Activated CD8-positive, alpha-beta memory T cell treated with anti-CD3 and anti-CD28 coated beads, Interleukin-2, amount 50 U/mL, for 24 hours (primary cell): Measurements from ENCODE around the gene WRNIP1.

Experiments
- DNase-seq: peaks from one replicate; pipeline ENCODE4 v3.0.0-alpha.2; 2020; ENCODE audit errors: extremely low read depth

The WRNIP1 gene

GRCh38 chr6:2806644-2807043, 41.5 kb downstream of the WRNIP1 start:
- no peak for DNase-seq

DNA sequence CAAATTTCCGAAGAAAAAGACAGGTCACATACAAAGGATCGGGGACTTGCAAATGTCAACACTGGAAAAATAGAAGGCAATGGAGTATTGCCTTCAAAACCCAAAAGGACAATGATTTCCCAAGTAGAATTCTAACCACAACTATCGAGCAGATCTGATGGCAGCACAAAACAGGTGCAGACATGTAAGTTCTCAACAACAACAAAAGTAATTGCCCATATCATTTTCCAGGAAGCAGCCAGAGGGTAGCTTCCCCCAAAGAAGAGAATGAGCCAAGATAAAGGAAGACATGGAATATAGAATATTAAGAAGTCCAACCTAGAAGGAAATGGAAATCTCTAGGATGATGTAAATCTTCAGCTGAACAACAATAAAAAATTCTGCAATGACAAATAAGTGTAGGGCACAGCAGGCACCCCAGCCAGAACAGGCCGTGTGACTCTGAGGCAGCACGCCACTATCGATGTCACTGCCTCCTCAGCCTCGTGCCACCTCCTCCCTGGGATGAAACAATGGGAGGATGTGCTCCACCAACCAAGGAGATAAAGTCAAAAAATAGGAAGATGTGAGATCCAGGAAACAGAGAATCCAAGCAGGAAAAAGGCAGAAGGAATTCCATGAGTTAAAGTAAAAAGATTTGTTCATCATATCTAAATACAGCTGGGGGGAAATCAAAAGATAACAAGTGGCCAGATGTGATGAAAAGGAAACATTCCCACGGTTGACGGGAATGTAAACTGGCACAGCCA, 42.3 kb downstream of the WRNIP1 start:
- no peak for DNase-seq

GRCh38 chr6:2809015-2809414, 43.8 kb downstream of the WRNIP1 start:
- DNase-seq = no peak

DNA sequence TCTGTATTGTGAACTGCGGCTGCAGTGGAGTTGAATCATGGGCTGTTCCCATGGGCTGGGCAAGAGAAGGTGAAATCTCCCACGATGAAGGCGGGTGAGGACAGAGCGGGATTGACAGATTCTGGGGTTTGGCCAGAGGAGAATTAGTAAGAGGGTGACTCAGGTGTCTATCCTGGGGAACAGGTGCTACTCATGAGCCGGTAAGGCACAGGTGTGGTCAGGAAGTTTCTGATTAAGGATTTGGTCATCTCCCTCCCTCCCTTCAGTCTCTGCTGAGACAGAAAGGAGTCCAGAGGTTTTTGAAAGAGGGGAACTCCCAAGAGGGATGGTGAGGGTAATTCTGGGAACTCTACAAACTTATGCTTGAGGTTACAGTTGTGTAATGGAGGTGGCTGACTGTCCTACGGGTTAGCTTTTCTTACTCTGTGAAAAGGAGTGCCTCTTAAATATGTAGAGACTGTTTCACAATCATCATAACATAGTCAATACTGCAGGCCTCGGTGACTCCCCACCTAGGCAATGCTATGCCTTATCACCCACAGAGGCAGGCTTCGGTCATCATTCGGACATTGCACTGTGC, 45.0 kb downstream of the WRNIP1 start:
- DNase-seq = no peak

GRCh38 chr6:2812695-2813094, 47.5 kb downstream of the WRNIP1 start:
- no peak for DNase-seq

- DNase-seq = no peak
These were observed 51.0 kb downstream of the WRNIP1 start for GRCh38 chr6:2816158-2816557.

GRCh38 chr6:2817903-2818443, 52.8 kb downstream of the WRNIP1 start:
- no peak for DNase-seq

- DNase-seq = no peak
These were observed 53.4 kb downstream of the WRNIP1 start for GRCh38 chr6:2818593-2818992.

DNA sequence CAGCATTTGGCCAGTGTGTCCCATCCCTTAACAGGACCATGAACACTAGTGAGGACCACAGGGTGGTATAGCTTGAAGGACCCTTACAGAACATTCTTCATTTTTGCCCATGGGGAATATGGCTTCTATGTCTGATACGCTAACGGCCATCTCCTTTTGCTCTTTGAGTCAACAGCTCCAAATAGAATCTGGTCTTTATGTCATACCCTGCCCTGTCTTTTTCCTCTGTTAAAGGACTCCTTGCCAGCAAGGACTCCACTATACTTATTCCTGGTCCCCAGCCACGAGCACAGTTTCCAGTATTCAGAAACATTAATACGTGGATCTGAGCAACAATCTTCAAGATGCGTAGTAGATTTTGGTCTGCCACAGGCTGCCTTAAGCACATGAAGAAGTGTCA, 53.9 kb downstream of the WRNIP1 start:
- DNase-seq = no peak

- DNase-seq = no peak
These were observed 54.8 kb downstream of the WRNIP1 start for GRCh38 chr6:2819978-2820377.

GRCh38 chr6:2820415-2820814, 55.2 kb downstream of the WRNIP1 start:
- no peak for DNase-seq

GRCh38 chr6:2821554-2821953, 56.4 kb downstream of the WRNIP1 start:
- no peak for DNase-seq

DNA sequence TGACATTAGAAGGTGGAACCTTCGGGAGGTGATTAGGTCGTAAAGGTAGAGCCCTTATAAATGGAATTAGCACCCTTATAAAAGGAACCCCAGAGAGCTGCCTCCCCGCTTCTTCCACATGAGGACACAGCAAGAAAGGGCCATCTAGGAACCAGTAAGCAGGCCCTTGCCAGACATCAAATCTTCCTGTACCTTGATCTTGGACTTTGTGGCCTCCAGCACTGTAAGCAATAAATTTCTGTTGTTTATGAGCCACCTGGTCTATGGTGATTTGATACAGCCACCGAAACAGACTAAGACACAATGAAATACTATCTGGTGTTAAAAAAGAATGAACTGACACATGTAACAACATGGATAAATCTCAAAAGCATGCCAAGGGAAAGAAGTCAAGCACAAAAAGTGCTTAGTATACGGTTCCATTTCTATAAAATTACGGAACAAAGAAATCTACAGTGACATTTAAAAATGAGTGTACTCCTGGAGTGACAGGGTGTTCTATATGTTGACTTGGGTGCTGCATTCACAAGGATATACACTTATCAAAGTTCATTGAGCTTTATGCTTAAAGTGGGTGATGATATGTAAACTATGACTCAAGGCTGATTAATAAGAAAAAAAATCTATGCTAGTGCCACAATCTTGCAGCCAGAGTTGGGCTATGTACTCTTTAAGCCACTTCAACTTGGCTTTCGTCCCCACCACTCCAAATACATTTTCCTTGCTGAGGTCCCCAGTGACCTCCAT, 58.1 kb downstream of the WRNIP1 start:
- DNase-seq = no peak

DNA sequence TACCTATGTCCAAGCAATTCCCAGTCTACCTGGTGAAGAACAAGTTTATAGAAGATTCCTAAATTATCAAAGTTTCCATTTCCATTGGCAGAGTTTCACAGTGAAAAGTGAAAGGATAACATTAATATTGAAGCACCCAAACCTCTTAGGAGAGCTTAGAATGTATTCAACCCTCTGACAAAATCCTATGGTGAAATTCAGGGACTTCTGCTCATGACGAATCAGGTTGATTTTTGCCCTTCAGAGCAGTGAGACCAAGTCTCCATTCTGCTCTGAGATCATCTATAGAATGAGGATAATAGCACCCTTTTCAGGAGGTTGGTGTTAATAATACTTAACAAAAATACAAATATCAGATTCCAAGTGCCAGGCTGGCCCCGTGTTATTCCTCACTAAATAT, 60.9 kb downstream of the WRNIP1 start:
- DNase-seq = no peak

DNA sequence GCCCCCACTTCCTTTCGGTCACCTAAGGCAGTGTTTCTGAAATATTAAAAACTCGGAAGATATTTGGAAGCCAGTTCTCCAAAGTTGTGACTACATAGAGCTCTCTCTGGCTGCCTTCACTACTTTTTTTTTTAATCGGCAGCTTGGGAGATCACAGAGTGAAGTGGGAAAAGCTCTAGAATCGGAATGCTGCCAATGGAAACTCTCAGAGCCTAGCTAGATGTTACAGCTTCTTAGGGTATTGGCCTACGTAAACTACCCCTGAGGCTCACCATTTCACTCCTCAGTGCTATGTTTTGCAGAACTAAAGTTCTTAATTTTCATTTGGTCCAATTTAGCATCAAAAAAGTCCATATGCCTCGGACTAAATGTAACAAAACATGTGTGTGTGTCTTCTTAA, 61.9 kb downstream of the WRNIP1 start:
- DNase-seq = no peak

DNA sequence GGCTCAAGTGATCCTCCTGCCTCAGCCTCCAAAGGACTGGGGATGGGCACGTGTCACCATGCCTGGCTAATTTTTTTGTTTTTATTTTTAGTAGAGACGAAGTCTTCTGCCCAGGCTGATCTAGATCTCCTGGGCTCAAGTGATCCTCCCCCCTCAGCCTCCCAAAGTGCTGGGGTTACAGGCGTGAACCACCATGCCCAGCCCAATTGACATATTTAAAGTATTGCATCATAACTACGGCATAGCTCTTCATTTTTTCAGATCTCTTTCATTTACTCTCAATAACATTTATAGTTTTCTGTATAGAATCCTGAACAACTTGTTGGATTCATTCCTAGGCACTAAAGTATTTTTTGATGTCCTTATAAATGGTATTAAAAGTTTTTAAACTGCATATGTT, 63.4 kb downstream of the WRNIP1 start:
- DNase-seq = no peak

- DNase-seq = no peak
These were observed 64.1 kb downstream of the WRNIP1 start for GRCh38 chr6:2829253-2829652.

- DNase-seq = no peak
These were observed 65.0 kb downstream of the WRNIP1 start for GRCh38 chr6:2830183-2830582.

GRCh38 chr6:2831392-2831791, 66.2 kb downstream of the WRNIP1 start:
- no peak for DNase-seq

DNA sequence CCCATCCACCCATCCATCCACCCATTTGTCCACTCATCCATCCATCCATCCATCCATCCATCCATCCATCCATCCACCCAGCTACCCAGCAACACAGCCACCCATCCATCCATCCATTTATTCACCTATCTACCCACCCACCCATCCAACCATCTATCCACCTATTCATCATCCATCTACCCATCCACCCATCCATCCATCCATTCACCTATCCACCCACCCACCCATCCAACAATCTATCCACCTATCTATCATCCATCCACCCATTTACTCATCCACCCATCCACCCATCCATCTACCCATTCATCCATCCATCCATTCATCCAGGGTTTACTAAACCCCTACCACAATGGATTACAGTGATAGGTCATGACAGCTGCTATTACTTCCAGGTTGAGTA, 69.1 kb downstream of the WRNIP1 start:
- DNase-seq = no peak
